GM23338 (cell line): ENCODE data around the gene HEPACAM. TPM values are rescaled to one million over a fixed set of nuclear protein-coding genes. Genes with fewer than 3 reads are reported as not detected.

Source experiments
- ATAC-seq: fragments of 200-7000 bp; cut with Tn5 transposase; 3 replicates; pipeline ENCODE4 v1.9.1; 2020
- DNase-seq: peaks from one replicate; pipeline ENCODE4 v3.0.0-alpha.2; 2015; ENCODE audit warnings: low spot score
- H2AFZ ChIP-seq: fragments of 200-600 bp; sonication (generic); 2 replicates; pipeline ENCODE4 v1.8.0; 2016; ENCODE audit warnings: antibody characterized with exemption, mild to moderate bottlenecking, moderate library complexity
- H3F3A ChIP-seq: fragments of 200-600 bp; sonication (generic); replicated peaks from 2 replicates; pipeline ENCODE4 v1.8.0; 2017; ENCODE audit warnings: antibody characterized with exemption, mixed run types, low read depth
- H3K27ac ChIP-seq: fragments of 200-600 bp; sonication (generic); 2 replicates; pipeline ENCODE4 v1.6.1; 2016; ENCODE audit warnings: low read depth
- H3K27me3 ChIP-seq: fragments of 200-600 bp; sonication (generic); 2 replicates; pipeline ENCODE4 v1.8.0; 2016; ENCODE audit warnings: mild to moderate bottlenecking, mixed run types, moderate library complexity; ENCODE audit not compliant: insufficient read depth
- H3K36me3 ChIP-seq: fragments of 200-600 bp; sonication (generic); 2 replicates; pipeline ENCODE4 v1.8.0; 2016; ENCODE audit warnings: mild to moderate bottlenecking; ENCODE audit not compliant: insufficient read depth
- H3K4me1 ChIP-seq: fragments of 200-600 bp; sonication (generic); 2 replicates; pipeline ENCODE4 v1.8.0; 2016; ENCODE audit warnings: mild to moderate bottlenecking, moderate library complexity; ENCODE audit not compliant: insufficient read depth
- H3K4me2 ChIP-seq: fragments of 200-600 bp; sonication (generic); 2 replicates; pipeline ENCODE4 v1.7.1; 2017; ENCODE audit warnings: mixed run types
- H3K4me3 ChIP-seq: fragments of 200-600 bp; sonication (generic); 2 replicates; pipeline ENCODE4 v1.6.1; 2016; ENCODE audit warnings: mixed run types
- H3K79me2 ChIP-seq: fragments of 200-600 bp; sonication (generic); replicated peaks from 2 replicates; pipeline ENCODE4 v1.8.0; 2017; ENCODE audit warnings: mild to moderate bottlenecking; ENCODE audit not compliant: insufficient read depth
- H3K9me2 ChIP-seq: fragments of 200-600 bp; sonication (generic); 2 replicates; pipeline ENCODE4 v1.8.0; 2017; ENCODE audit not compliant: insufficient read depth
- H4K20me1 ChIP-seq: fragments of 200-600 bp; sonication (generic); replicated peaks from 2 replicates; pipeline ENCODE4 v1.8.0; 2017; ENCODE audit warnings: mild to moderate bottlenecking; ENCODE audit not compliant: insufficient read depth
- H3K27ac Mint-ChIP-seq: 2 replicates; pipeline ENCODE4 v1.8.0; 2020; ENCODE audit warnings: inconsistent platforms, mild to moderate bottlenecking, moderate library complexity, mixed read lengths
- H3K27me3 Mint-ChIP-seq: 3 replicates; pipeline ENCODE4 v1.8.0; 2022; ENCODE audit warnings: low read depth, mild to moderate bottlenecking, moderate library complexity, mixed read lengths, inconsistent platforms; ENCODE audit not compliant: insufficient read depth, poor library complexity
- H3K36me3 Mint-ChIP-seq: 3 replicates; pipeline ENCODE4 v1.8.0; 2021; ENCODE audit warnings: low read depth, mild to moderate bottlenecking, inconsistent platforms, moderate library complexity, mixed read lengths
- H3K4me1 Mint-ChIP-seq: 3 replicates; pipeline ENCODE4 v1.8.0; 2020; ENCODE audit warnings: mild to moderate bottlenecking, inconsistent platforms, mixed read lengths
- H3K4me3 Mint-ChIP-seq: 3 replicates; pipeline ENCODE4 v1.8.0; 2021; ENCODE audit warnings: moderate library complexity, mild to moderate bottlenecking, inconsistent platforms, mixed read lengths
- H3K9me3 Mint-ChIP-seq: 3 replicates; pipeline ENCODE4 v1.8.0; 2020; ENCODE audit warnings: moderate library complexity, mild to moderate bottlenecking, inconsistent platforms, mixed read lengths
- CREB1 ChIP-seq: fragments of 250-450 bp; sonication (Bioruptor Pico); IDR thresholded peaks from 2 replicates; pipeline ENCODE4 v1.5.0; 2020; ENCODE audit warnings: low read depth, mild to moderate bottlenecking, moderate library complexity
- EZH2 ChIP-seq: fragments of 200-600 bp; sonication (generic); IDR thresholded peaks from one replicate; pipeline ENCODE4 v1.8.0; 2017; ENCODE audit warnings: antibody characterized with exemption, mild to moderate bottlenecking, low read depth; ENCODE audit not compliant: unreplicated experiment
- EZH2phosphoT487 ChIP-seq: fragments of 200-600 bp; sonication (generic); IDR thresholded peaks from one replicate; pipeline ENCODE4 v1.8.1; 2018; ENCODE audit warnings: antibody characterized with exemption; ENCODE audit not compliant: unreplicated experiment
- JUNB ChIP-seq: IDR thresholded peaks from one replicate; pipeline ENCODE4 v1.6.1; 2016; ENCODE audit warnings: antibody characterized with exemption; ENCODE audit not compliant: unreplicated experiment
- NANOG ChIP-seq: IDR thresholded peaks from 2 replicates; pipeline ENCODE4 v1.6.1; 2016; ENCODE audit warnings: antibody characterized with exemption, borderline replicate concordance
- POLR2AphosphoS5 ChIP-seq: IDR thresholded peaks from 2 replicates; pipeline ENCODE4 v1.6.1; 2016; ENCODE audit warnings: antibody characterized with exemption, low read depth
- STAT1 ChIP-seq: IDR thresholded peaks from one replicate; pipeline ENCODE4 v1.6.1; 2016; ENCODE audit warnings: antibody characterized with exemption; ENCODE audit not compliant: unreplicated experiment
- ZNF331 ChIP-seq: fragments of 250-450 bp; sonication (Bioruptor Pico); IDR thresholded peaks from 2 replicates; pipeline ENCODE4 v1.5.0; 2020; ENCODE audit warnings: low read depth, mild to moderate bottlenecking, moderate library complexity
- polyA plus RNA-seq: library from polyadenylated mRNA; unstranded; fragments of >200 nt; fragmentation: Nextera tagmentation; extraction: Ambion mirVana; gene quantifications from 2 replicates; pipeline ENCODE4 v1.2.1, GENCODE V29; 2016
- total RNA-seq: library from RNA; depleted of rRNA; stranded (reverse); fragments of >200 nt; shearing (Covaris generic); gene quantifications from 2 replicates; pipeline ENCODE4 v1.2.3, GENCODE V29; 2014
- TF ChIP-seq, protein P1 (sequence below): IDR thresholded peaks from 2 replicates; pipeline ENCODE4 v1.6.1; 2016; ENCODE audit warnings: antibody characterized with exemption
- TF ChIP-seq, protein P2 (sequence below), 2 experiments: fragments of 200-600 bp in 1 of 2; sonication (generic) in 1 of 2; conservative IDR thresholded peaks; 2 replicates each; pipeline versions ENCODE4 v1.5.1 to v1.6.1; 2016 to 2017; ENCODE audit warnings: antibody characterized with exemption in 2 of 2, low read depth in 2 of 2, mild to moderate bottlenecking in 2 of 2, moderate library complexity in 1 of 2
- TF ChIP-seq, protein P3 (sequence below): fragments of 250-450 bp; sonication (Bioruptor Pico); IDR thresholded peaks from 2 replicates; pipeline ENCODE4 v1.5.0; 2020; ENCODE audit warnings: mild to moderate bottlenecking, moderate library complexity
- TF ChIP-seq, protein P4 (sequence below): IDR thresholded peaks from one replicate; pipeline ENCODE4 v1.6.1; 2018; ENCODE audit warnings: antibody characterized with exemption; ENCODE audit not compliant: unreplicated experiment

Gene HEPACAM
- total and polyA plus RNA-seq, 2 experiments from 2014 or later, result 0.17 TPM; not detected in 1

DNA sequence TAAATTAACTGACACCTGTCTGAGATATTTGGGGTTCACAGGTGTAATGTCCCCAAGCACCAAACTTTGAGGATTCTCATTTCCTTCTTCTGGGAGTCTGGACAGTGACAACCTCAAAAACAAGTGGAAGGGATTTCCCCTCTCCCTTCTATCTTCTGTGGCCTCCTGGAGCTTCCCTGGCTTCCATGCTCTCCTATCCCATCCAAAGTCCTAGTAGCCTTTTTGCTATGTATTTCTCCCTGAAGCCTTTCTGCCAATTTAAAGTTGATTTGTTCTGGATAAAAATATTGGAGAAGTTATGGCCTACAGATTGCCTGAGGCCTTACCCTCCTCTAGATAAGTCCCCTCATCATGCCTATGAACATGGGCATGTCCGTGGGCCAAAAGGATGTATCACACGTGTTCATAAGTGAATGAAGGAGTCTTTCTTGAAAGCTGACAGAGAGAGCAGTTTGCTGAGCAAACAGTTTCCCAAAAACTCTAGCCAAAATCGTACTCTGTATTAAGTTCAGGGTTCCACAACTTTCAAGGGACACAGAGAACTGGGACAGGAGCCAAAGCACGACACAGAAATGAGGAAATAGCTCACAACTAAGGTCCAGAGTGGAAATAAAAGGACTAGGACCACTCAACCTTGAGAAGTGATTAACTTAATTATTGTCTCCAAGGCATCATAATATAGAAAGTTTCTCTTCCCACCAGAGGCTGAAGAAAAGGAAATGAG lies 6.7 kb downstream of the HEPACAM start (continued):
- TF ChIP-seq STAT1 (no peak), ZNF331 (CRISPR knock-in tag) (no peak)

DNA sequence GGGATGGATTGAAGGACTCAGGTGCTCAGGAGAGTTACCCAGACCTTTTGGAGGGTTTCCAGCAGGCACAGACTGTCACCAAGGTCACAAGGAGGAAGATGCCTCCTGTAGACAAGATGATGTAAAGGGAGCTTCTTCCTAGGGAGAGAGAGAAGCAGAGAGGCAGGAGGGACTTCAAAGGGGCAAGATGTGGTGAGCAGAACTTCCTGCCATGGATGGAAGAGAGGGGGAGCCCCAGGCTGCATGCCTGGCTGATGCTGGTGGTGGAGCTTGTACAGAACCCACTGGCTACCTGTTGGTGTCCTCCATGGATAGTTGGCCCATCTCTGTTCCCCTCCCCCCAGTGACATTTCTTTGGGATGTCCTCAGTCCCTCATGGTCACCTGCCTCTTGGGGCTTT lies 12.6 kb downstream of the HEPACAM start:
- 0 out of 2 replicates have a peak, but pooled peaks cover 3% of the 10 kb centered on the region for H3F3A ChIP-seq
- no peaks in the 10 kb centered on the region for H3K79me2 ChIP-seq
- Mint-ChIP-seq H3K9me3 (peaks cover 19% of the 10 kb centered on the region), H3K4me3 (no peak overlapping the region), H3K27me3 (peaks cover 46% of the 10 kb centered on the region), H3K27ac (no peak overlapping the region), H3K4me1 (no peaks in the 10 kb centered on the region), H3K36me3 (no peaks in the 10 kb centered on the region; the same call in 2 of the 3 replicates)
- H3K36me3 ChIP-seq, result no peaks in the 10 kb centered on the region
- H3K27me3 ChIP-seq, result peaks cover 60% of the 10 kb centered on the region
- H3K4me3 ChIP-seq, result no peak overlapping the region
- ATAC-seq (no peak), DNase-seq (no peak)
- H2AFZ ChIP-seq, result no peak overlapping the region
- no peak overlapping the region for H3K4me2 ChIP-seq
- H3K4me1 ChIP-seq, result no peaks in the 10 kb centered on the region
- H3K9me2 ChIP-seq, result peaks cover 9% of the 10 kb centered on the region; the same call in 1 of the 2 replicates
- H4K20me1 ChIP-seq, result no peaks in the 10 kb centered on the region
- no peak overlapping the region for H3K27ac ChIP-seq
- TF ChIP-seq ZNF331 (CRISPR knock-in tag) (no peak), STAT1 (no peak), CREB1 (no peak), EZH2 (no peak), EZH2phosphoT487 (no peak), JUNB (no peak), NANOG (no peak), POLR2AphosphoS5 (no peak)
- TF ChIP-seq, protein P1, sequence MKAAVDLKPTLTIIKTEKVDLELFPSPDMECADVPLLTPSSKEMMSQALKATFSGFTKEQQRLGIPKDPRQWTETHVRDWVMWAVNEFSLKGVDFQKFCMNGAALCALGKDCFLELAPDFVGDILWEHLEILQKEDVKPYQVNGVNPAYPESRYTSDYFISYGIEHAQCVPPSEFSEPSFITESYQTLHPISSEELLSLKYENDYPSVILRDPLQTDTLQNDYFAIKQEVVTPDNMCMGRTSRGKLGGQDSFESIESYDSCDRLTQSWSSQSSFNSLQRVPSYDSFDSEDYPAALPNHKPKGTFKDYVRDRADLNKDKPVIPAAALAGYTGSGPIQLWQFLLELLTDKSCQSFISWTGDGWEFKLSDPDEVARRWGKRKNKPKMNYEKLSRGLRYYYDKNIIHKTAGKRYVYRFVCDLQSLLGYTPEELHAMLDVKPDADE, result no peak
- TF ChIP-seq, protein P2, sequence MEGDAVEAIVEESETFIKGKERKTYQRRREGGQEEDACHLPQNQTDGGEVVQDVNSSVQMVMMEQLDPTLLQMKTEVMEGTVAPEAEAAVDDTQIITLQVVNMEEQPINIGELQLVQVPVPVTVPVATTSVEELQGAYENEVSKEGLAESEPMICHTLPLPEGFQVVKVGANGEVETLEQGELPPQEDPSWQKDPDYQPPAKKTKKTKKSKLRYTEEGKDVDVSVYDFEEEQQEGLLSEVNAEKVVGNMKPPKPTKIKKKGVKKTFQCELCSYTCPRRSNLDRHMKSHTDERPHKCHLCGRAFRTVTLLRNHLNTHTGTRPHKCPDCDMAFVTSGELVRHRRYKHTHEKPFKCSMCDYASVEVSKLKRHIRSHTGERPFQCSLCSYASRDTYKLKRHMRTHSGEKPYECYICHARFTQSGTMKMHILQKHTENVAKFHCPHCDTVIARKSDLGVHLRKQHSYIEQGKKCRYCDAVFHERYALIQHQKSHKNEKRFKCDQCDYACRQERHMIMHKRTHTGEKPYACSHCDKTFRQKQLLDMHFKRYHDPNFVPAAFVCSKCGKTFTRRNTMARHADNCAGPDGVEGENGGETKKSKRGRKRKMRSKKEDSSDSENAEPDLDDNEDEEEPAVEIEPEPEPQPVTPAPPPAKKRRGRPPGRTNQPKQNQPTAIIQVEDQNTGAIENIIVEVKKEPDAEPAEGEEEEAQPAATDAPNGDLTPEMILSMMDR (conservative IDR thresholded peaks at IDR 0.05; ENCODE audit: low read depth in 2 of 2), result no peak
- TF ChIP-seq, protein P3, sequence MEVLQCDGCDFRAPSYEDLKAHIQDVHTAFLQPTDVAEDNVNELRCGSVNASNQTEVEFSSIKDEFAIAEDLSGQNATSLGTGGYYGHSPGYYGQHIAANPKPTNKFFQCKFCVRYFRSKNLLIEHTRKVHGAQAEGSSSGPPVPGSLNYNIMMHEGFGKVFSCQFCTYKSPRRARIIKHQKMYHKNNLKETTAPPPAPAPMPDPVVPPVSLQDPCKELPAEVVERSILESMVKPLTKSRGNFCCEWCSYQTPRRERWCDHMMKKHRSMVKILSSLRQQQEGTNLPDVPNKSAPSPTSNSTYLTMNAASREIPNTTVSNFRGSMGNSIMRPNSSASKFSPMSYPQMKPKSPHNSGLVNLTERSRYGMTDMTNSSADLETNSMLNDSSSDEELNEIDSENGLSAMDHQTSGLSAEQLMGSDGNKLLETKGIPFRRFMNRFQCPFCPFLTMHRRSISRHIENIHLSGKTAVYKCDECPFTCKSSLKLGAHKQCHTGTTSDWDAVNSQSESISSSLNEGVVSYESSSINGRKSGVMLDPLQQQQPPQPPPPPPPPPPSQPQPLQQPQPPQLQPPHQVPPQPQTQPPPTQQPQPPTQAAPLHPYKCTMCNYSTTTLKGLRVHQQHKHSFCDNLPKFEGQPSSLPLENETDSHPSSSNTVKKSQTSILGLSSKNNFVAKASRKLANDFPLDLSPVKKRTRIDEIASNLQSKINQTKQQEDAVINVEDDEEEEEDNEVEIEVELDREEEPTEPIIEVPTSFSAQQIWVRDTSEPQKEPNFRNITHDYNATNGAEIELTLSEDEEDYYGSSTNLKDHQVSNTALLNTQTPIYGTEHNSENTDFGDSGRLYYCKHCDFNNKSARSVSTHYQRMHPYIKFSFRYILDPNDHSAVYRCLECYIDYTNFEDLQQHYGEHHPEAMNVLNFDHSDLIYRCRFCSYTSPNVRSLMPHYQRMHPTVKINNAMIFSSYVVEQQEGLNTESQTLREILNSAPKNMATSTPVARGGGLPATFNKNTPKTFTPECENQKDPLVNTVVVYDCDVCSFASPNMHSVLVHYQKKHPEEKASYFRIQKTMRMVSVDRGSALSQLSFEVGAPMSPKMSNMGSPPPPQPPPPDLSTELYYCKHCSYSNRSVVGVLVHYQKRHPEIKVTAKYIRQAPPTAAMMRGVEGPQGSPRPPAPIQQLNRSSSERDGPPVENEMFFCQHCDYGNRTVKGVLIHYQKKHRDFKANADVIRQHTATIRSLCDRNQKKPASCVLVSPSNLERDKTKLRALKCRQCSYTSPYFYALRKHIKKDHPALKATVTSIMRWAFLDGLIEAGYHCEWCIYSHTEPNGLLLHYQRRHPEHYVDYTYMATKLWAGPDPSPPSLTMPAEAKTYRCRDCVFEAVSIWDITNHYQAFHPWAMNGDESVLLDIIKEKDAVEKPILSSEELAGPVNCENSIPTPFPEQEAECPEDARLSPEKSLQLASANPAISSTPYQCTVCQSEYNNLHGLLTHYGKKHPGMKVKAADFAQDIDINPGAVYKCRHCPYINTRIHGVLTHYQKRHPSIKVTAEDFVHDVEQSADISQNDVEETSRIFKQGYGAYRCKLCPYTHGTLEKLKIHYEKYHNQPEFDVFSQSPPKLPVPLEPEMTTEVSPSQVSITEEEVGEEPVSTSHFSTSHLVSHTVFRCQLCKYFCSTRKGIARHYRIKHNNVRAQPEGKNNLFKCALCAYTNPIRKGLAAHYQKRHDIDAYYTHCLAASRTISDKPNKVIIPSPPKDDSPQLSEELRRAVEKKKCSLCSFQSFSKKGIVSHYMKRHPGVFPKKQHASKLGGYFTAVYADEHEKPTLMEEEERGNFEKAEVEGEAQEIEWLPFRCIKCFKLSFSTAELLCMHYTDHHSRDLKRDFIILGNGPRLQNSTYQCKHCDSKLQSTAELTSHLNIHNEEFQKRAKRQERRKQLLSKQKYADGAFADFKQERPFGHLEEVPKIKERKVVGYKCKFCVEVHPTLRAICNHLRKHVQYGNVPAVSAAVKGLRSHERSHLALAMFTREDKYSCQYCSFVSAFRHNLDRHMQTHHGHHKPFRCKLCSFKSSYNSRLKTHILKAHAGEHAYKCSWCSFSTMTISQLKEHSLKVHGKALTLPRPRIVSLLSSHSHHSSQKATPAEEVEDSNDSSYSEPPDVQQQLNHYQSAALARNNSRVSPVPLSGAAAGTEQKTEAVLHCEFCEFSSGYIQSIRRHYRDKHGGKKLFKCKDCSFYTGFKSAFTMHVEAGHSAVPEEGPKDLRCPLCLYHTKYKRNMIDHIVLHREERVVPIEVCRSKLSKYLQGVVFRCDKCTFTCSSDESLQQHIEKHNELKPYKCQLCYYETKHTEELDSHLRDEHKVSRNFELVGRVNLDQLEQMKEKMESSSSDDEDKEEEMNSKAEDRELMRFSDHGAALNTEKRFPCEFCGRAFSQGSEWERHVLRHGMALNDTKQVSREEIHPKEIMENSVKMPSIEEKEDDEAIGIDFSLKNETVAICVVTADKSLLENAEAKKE, result no peak
- TF ChIP-seq, protein P4, sequence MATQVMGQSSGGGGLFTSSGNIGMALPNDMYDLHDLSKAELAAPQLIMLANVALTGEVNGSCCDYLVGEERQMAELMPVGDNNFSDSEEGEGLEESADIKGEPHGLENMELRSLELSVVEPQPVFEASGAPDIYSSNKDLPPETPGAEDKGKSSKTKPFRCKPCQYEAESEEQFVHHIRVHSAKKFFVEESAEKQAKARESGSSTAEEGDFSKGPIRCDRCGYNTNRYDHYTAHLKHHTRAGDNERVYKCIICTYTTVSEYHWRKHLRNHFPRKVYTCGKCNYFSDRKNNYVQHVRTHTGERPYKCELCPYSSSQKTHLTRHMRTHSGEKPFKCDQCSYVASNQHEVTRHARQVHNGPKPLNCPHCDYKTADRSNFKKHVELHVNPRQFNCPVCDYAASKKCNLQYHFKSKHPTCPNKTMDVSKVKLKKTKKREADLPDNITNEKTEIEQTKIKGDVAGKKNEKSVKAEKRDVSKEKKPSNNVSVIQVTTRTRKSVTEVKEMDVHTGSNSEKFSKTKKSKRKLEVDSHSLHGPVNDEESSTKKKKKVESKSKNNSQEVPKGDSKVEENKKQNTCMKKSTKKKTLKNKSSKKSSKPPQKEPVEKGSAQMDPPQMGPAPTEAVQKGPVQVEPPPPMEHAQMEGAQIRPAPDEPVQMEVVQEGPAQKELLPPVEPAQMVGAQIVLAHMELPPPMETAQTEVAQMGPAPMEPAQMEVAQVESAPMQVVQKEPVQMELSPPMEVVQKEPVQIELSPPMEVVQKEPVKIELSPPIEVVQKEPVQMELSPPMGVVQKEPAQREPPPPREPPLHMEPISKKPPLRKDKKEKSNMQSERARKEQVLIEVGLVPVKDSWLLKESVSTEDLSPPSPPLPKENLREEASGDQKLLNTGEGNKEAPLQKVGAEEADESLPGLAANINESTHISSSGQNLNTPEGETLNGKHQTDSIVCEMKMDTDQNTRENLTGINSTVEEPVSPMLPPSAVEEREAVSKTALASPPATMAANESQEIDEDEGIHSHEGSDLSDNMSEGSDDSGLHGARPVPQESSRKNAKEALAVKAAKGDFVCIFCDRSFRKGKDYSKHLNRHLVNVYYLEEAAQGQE, result no peak
